HepG2 (cell line): Measurements from ENCODE around the gene C2orf80. TPM values are rescaled to one million over a fixed set of nuclear protein-coding genes. Genes with fewer than 3 reads are reported as not detected.

Experiments
- ATAC-seq: fragments of 200-7000 bp; cut with Tn5 transposase; 3 replicates; pipeline ENCODE4 v1.9.1; 2020; ENCODE audit warnings: mild to moderate bottlenecking, moderate library complexity
- BruUV-seq: library from RNA; stranded (reverse); fragments of 400-500 nt; replicated peaks from 2 replicates; lab custom pipeline; 2021; lab: Mats Ljungman, UMichigan
- CTCF ChIA-PET: fragments of 300-600 bp; formaldehyde crosslinking; extraction: SDS; loops from one replicate; lab custom pipeline; 2021; ENCODE audit warnings: low total read pairs, inconsistent platforms, low intra/inter-chr PET ratio; lab: Yijun Ruan, JAX
- POLR2A ChIA-PET: fragments of 350-600 bp; sonication (Branson Sonifier 250); formaldehyde crosslinking; loops from one replicate; lab custom pipeline; 2020; ENCODE audit warnings: antibody characterized with exemption, inconsistent platforms; lab: Yijun Ruan, JAX
- DNase-seq: peaks from one replicate; pipeline ENCODE4 v3.0.0-alpha.2; 2015; ENCODE audit warnings: low spot score
- FAIRE-seq: peaks from 3 replicates; lab custom pipeline; 2011; peaks lifted over from hg19 to GRCh38; lab: Jason Lieb, UNC
- H2AFZ ChIP-seq: one replicate; pipeline ENCODE4 v1.6.1; 2011; ENCODE audit warnings: low read length, inconsistent platforms
- H3K27ac ChIP-seq: fragments of 300-600 bp; 3 replicates; pipeline ENCODE4 v1.8.0; 2011; ENCODE audit warnings: mixed run types, mild to moderate bottlenecking, mixed read lengths, low read length, inconsistent platforms; ENCODE audit not compliant: insufficient read depth; ENCODE audit errors: extremely low read length
- H3K27me3 ChIP-seq, 2 experiments: fragments of 200-600 bp in 1 of 2; 2 replicates in 1 of 2; 3 replicates in 1 of 2; pipeline versions ENCODE4 v1.6.0 to v1.8.0; 2011; ENCODE audit warnings: low read length in 2 of 2, mild to moderate bottlenecking in 2 of 2, moderate library complexity in 2 of 2, inconsistent platforms in 1 of 2; ENCODE audit not compliant: insufficient read depth in 2 of 2, control insufficient read depth in 1 of 2
- H3K36me3 ChIP-seq, 2 experiments: fragments of 200-600 bp in 1 of 2; replicated peaks in 1 of 2; 2 replicates in 1 of 2; 3 replicates in 1 of 2; pipeline versions ENCODE4 v1.5.1 to v1.8.0; 2011; ENCODE audit warnings: low read length in 2 of 2, inconsistent platforms in 1 of 2; ENCODE audit not compliant: insufficient read depth in 2 of 2, control insufficient read depth in 1 of 2
- H3K4me1 ChIP-seq: 2 replicates; pipeline ENCODE4 v1.5.1; 2012; ENCODE audit warnings: low read length, inconsistent platforms; ENCODE audit not compliant: insufficient read depth
- H3K4me2 ChIP-seq: 2 replicates; pipeline ENCODE4 v1.6.0; 2011; ENCODE audit warnings: low read depth, low read length, inconsistent platforms
- H3K4me3 ChIP-seq, 3 experiments: fragments of 200-600 bp in 1 of 3; sonication (generic), shearing (Covaris generic) in 1 of 3; replicated peaks in 1 of 3; 2 replicates each; pipeline ENCODE4 v1.5.1; 2011 to 2016; ENCODE audit warnings: low read length in 3 of 3, inconsistent platforms in 2 of 3, low read depth in 2 of 3, mild to moderate bottlenecking in 2 of 3, control low read depth in 1 of 3, mixed read lengths in 1 of 3; ENCODE audit not compliant: insufficient read depth in 1 of 3
- H3K79me2 ChIP-seq: one replicate; pipeline ENCODE4 v1.6.1; 2011; ENCODE audit warnings: low read length, inconsistent platforms; ENCODE audit not compliant: insufficient read depth
- H3K9ac ChIP-seq: 2 replicates; pipeline ENCODE4 v1.6.0; 2011; ENCODE audit warnings: mild to moderate bottlenecking, low read depth, low read length, inconsistent platforms; ENCODE audit not compliant: insufficient read depth
- H3K9me3 ChIP-seq: 2 replicates; pipeline ENCODE4 v1.5.1; 2012; ENCODE audit warnings: mild to moderate bottlenecking, low read length
- H4K20me1 ChIP-seq: 2 replicates; pipeline ENCODE4 v1.6.0; 2011; ENCODE audit warnings: inconsistent platforms, mild to moderate bottlenecking, low read length, moderate library complexity; ENCODE audit not compliant: insufficient read depth
- ATF1 ChIP-seq: IDR thresholded peaks from 2 replicates; pipeline ENCODE4 v1.6.1; 2016; ENCODE audit warnings: mild to moderate bottlenecking, control low read depth
- KDM2A ChIP-seq: sonication (generic); formaldehyde crosslinking; IDR thresholded peaks from 2 replicates; pipeline ENCODE4 v1.4.0; 2020; ENCODE audit warnings: low read depth, missing genetic modification reagents, borderline replicate concordance
- NONO ChIP-seq, 2 experiments: fragments of 450-650 bp in 1 of 2; sonication (generic) in 1 of 2; formaldehyde crosslinking in 1 of 2; IDR thresholded peaks in 1 of 2; conservative IDR thresholded peaks in 1 of 2; 2 replicates each; pipeline versions ENCODE4 v1.6.1 to v1.8.0; 2017 to 2022; ENCODE audit warnings: mild to moderate bottlenecking in 1 of 2, missing genetic modification reagents in 1 of 2, moderate library complexity in 1 of 2
- PAX8 ChIP-seq: sonication (generic); formaldehyde crosslinking; IDR thresholded peaks from 2 replicates; pipeline ENCODE4 v1.8.0; 2022; ENCODE audit warnings: mild to moderate bottlenecking, missing genetic modification reagents, borderline replicate concordance
- PPARG ChIP-seq: conservative IDR thresholded peaks from 2 replicates; pipeline ENCODE4 v1.6.1; 2016; ENCODE audit warnings: missing biosample characterization, missing genetic modification reagents
- PRMT3 ChIP-seq: sonication (generic); formaldehyde crosslinking; IDR thresholded peaks from 2 replicates; pipeline ENCODE4 v1.8.1; 2022; ENCODE audit warnings: low read depth, mild to moderate bottlenecking, moderate library complexity, missing genetic modification reagents, borderline replicate concordance
- RFX5 ChIP-seq: IDR thresholded peaks from 2 replicates; pipeline ENCODE4 v1.6.1; 2011; ENCODE audit warnings: low read depth, low read length, improper control_type of control experiment
- TBX2 ChIP-seq: sonication (generic); formaldehyde crosslinking; IDR thresholded peaks from 2 replicates; pipeline ENCODE4 v1.5.0; 2020; ENCODE audit warnings: missing genetic modification reagents, mild to moderate bottlenecking, borderline replicate concordance
- XRCC5 ChIP-seq: fragments of 200-400 bp; formaldehyde crosslinking; optimal IDR thresholded peaks from 2 replicates; pipeline ENCODE3; 2017; ENCODE audit warnings: mild to moderate bottlenecking, low read length
- ZNF180 ChIP-seq: sonication (generic); formaldehyde crosslinking; IDR thresholded peaks from 2 replicates; pipeline ENCODE4 v1.4.0; 2020; ENCODE audit warnings: low read depth, missing genetic modification reagents, borderline replicate concordance
- ZNF263 ChIP-seq: sonication (generic); formaldehyde crosslinking; IDR thresholded peaks from 2 replicates; pipeline ENCODE4 v1.4.0; 2020; ENCODE audit warnings: missing genetic modification reagents
- ZNF557 ChIP-seq: sonication (generic); formaldehyde crosslinking; IDR thresholded peaks from 2 replicates; pipeline ENCODE4 v1.4.0; 2020; ENCODE audit warnings: missing genetic modification reagents
- ZNF777 ChIP-seq: sonication (generic); formaldehyde crosslinking; IDR thresholded peaks from 2 replicates; pipeline ENCODE4 v1.4.0; 2020; ENCODE audit warnings: missing genetic modification reagents
- WGBS: methylation state at CpG from one replicate; pipeline ENCODE4 v1.1.6; 2017; ENCODE audit warnings: low lambda C conversion rate; 5-methylcytosine and 5-hydroxymethylcytosine counted together
- in situ Hi-C: cut with HindIII; loops from 2 replicates; pipeline ENCODE4 v1.10.0; 2017; ENCODE audit warnings: low pct_unique_long_range_greater_than_20kb; ENCODE audit not compliant: extremely low pct_ligation_motif_present
- intact Hi-C: fragments of 100-400 bp; cut with micrococcal nuclease; formaldehyde crosslinking; loops from one replicate; pipeline ENCODE4 v1.10.0; 2022; ENCODE audit not compliant: unreplicated experiment
- polyA plus RNA-seq, 8 experiments: library from polyadenylated mRNA; depleted of rRNA in 3 of 8; stranded (reverse) in 7 of 8; unstranded in 1 of 8; fragments of >200 nt; fragmentation: Illumina TruSeq in 4 of 8; extraction: Trizol in 4 of 8; gene quantifications; 2 replicates each; pipeline versions ENCODE4 v1.2.1 to v1.2.3, GENCODE V29; 2011 to 2016; ENCODE audit warnings: low read depth in 4 of 8, missing spikeins in 1 of 8, mixed read lengths in 1 of 8; ENCODE audit not compliant: insufficient read depth in 1 of 8
- total RNA-seq, 5 experiments: library from RNA; depleted of rRNA; stranded (reverse); fragments of >200 nt; fragmentation: Illumina TruSeq; extraction: Trizol; gene quantifications; 2 replicates each; pipeline ENCODE4 v1.2.3, GENCODE V29; 2016; ENCODE audit warnings: low read depth in 1 of 5
- TF ChIP-seq, protein P1 (sequence below): sonication (generic); formaldehyde crosslinking; IDR thresholded peaks from 2 replicates; pipeline ENCODE4 v1.5.0; 2020; ENCODE audit warnings: missing genetic modification reagents
- TF ChIP-seq, protein P2 (sequence below): sonication (generic); formaldehyde crosslinking; IDR thresholded peaks from 2 replicates; pipeline ENCODE4 v1.8.0; 2022; ENCODE audit warnings: missing genetic modification reagents, mild to moderate bottlenecking, borderline replicate concordance

Gene C2orf80
- total and polyA plus RNA-seq, 2 of the 13 experiments (the other 11 are each of a cell fraction or from before 2014, with no cell fraction given), result not detected

DNA sequence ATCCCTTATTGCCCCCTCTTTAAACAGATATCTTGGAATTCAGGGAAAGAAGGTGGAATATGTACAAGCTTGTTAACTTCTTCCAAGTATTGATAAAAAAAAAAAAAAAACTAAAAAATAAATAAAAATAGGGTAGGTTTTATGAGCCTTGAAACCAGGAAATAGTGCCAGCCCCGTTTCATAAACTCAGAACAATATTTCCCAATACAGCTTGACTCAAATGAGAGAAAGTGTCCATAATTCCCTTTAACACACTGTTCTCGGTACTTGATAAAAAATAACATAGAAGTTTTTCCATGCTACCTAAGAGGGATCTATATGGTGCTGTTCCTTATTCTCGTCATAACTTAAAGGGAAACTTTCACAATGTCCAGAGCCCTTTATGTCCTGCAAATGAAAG is 17.9 kb upstream of the C2orf80 start:
- POLR2A ChIA-PET, result no interaction called here
- Histone ChIP-seq H3K9me3 (no peaks in the 10 kb centered on the region), H3K27me3 (peaks cover 0 to 5% of the 10 kb centered on the region in 2 experiments; a peak in 1 of 5 replicates), H3K27ac (no peak overlapping the region), H4K20me1 (no peaks in the 10 kb centered on the region), H3K9ac (no peak overlapping the region), H3K4me3 (no peak overlapping the region), H3K4me1 (no peaks in the 10 kb centered on the region), H3K36me3 (no peaks in the 10 kb centered on the region), H2AFZ (no peak overlapping the region), H3K79me2 (no peaks in the 10 kb centered on the region), H3K4me2 (no peak overlapping the region)
- in situ Hi-C loops (no loop called here), intact Hi-C loops (no loop called here)
- no peak for ATAC-seq
- no peak for DNase-seq
- no peak for FAIRE-seq
- CTCF ChIA-PET, result no interaction called here
- no peak for TF ChIP-seq ZNF777 (CRISPR knock-in tag)
- TF ChIP-seq PPARG (CRISPR knock-in tag), result no peak
- no peak for TF ChIP-seq ZNF557 (CRISPR knock-in tag)
- no peak for TF ChIP-seq XRCC5
- TF ChIP-seq ZNF180 (CRISPR knock-in tag), result no peak
- no peak for TF ChIP-seq NONO (IDR thresholded peaks at IDR 0.05)
- TF ChIP-seq NONO (CRISPR knock-in tag; conservative IDR thresholded peaks at IDR 0.05), result no peak
- TF ChIP-seq, protein P1, sequence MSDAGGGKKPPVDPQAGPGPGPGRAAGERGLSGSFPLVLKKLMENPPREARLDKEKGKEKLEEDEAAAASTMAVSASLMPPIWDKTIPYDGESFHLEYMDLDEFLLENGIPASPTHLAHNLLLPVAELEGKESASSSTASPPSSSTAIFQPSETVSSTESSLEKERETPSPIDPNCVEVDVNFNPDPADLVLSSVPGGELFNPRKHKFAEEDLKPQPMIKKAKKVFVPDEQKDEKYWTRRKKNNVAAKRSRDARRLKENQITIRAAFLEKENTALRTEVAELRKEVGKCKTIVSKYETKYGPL (CRISPR knock-in tag), result no peak
- TF ChIP-seq ATF1 (CRISPR knock-in tag), result no peak
- TF ChIP-seq, protein P2, sequence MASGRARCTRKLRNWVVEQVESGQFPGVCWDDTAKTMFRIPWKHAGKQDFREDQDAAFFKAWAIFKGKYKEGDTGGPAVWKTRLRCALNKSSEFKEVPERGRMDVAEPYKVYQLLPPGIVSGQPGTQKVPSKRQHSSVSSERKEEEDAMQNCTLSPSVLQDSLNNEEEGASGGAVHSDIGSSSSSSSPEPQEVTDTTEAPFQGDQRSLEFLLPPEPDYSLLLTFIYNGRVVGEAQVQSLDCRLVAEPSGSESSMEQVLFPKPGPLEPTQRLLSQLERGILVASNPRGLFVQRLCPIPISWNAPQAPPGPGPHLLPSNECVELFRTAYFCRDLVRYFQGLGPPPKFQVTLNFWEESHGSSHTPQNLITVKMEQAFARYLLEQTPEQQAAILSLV (CRISPR knock-in tag), result no peak
- TF ChIP-seq RFX5, result no peak
- TF ChIP-seq ZNF263 (CRISPR knock-in tag), result no peak
- no peak for TF ChIP-seq KDM2A
- no peak for TF ChIP-seq PRMT3 (CRISPR knock-in tag)
- no peak for TF ChIP-seq TBX2
- no peak for TF ChIP-seq PAX8 (CRISPR knock-in tag)
- BruUV-seq, result no TSS peak
- WGBS, result 35% methylated on average over 3 of the region's 3 CpGs
